Ureter (tissue), 1 donor: ENCODE results near the gene TSKS. TPM values are rescaled to one million over a fixed set of nuclear protein-coding genes. Genes with fewer than 3 reads are reported as not detected.

Experiments
- DNase-seq: peaks from one replicate; pipeline ENCODE4 v3.0.0-alpha.2; 2020; ENCODE audit warnings: low spot score
- total RNA-seq: library from RNA; stranded (reverse); gene quantifications from one replicate; pipeline ENCODE4 v1.2.4, GENCODE V29; 2023
- donor health status: DM: yes; HTN: yes; CAD: no.

The TSKS gene
- total RNA-seq, result 0.44 TPM

DNA sequence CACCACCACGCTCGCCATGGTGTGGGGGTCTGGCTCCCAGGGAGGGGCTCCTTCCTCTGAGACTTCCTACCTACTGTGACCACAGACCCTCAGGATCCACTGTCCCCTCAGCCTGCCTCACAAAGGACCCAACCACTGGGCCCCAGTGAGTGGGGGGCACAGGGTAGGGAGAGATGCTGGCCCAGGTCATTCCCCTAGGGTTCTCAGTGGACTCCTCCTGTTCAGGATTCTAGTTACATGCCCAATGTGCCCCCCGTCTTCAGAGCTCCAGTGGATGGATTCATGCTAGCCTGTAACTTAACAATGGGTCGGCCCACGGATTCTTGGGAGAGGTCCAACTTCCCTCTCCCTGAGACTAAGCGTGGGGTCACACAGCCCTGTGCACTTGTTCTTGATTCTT lies at the start of gene TSKS:
Gene TSKS, minus strand, starts transcription at position 77 of the 400 bp plus-strand sequence. Its CDS starts 59 bp downstream, at position 18.
- no peak for DNase-seq

- DNase-seq, result no peak
Observed at GRCh38 chr19:49812452-49812996, 49.4 kb upstream of the TSKS start.

- DNase-seq, result no peak
Observed at GRCh38 chr19:49811328-49811727, 48.2 kb upstream of the TSKS start.

DNA sequence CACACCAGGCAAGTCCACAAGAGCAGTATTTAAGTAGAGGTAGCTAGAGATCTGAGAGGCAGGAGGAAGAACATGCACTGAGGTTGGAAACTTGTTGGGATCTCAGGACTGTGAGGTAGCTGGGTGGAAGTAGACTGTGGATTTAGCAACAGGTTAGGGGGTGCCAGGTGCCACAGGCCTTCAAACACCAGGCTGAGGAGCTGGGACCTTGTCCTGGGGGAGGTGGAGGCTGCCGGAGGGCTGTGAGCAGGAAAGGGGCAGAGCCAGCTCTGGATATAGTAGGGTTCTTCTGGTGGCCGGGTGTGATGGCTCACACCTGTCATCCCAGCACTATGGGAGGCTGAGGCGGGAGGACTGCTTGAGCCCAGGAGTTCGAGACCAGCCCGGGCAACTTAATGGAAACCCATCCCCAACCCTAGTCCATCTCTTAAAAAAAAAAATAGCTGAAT lies 46.9 kb upstream of the TSKS start:
- no peak for DNase-seq

DNA sequence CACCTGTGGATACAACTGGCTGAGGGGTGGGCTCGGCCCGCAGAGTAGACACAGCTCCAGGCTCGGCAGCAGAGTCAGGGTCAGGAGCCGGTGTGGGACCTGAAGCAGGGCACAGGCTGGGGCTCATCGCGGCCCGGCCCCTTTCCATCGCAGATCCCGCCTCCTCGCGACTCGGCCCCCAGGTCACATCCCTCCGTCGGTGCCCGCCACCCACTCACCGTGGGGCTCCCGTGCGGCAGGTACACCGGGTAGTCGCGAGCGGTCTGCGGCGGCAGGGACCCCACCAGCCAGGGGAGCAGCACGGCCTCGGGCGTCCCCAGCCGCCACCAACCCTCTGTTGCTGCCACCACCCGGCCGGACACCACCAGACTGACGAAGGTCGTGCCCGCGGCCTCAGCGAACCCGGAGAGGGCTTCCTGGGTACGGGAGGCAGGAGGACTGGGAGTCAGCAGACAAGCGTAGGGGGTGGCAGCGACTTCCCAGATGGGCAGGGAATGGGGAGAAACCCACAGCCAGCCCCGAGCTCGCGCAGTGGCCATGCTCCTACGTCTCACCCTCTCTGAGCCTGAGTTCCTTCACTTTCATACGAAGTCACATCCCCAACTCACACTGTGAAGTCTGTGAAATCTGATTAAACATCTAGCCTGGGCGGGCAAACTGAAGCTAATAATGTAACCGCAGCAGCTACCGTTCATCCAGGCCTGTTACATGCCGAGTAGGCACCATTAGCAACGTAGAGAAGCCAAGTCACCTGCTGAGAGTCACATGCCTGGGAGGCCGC lies 46.2 kb upstream of the TSKS start:
- peak; percentile 63 for DNase-seq

- DNase-seq, result peak; percentile 92
Observed at GRCh38 chr19:49808711-49809159, 45.6 kb upstream of the TSKS start.

DNA sequence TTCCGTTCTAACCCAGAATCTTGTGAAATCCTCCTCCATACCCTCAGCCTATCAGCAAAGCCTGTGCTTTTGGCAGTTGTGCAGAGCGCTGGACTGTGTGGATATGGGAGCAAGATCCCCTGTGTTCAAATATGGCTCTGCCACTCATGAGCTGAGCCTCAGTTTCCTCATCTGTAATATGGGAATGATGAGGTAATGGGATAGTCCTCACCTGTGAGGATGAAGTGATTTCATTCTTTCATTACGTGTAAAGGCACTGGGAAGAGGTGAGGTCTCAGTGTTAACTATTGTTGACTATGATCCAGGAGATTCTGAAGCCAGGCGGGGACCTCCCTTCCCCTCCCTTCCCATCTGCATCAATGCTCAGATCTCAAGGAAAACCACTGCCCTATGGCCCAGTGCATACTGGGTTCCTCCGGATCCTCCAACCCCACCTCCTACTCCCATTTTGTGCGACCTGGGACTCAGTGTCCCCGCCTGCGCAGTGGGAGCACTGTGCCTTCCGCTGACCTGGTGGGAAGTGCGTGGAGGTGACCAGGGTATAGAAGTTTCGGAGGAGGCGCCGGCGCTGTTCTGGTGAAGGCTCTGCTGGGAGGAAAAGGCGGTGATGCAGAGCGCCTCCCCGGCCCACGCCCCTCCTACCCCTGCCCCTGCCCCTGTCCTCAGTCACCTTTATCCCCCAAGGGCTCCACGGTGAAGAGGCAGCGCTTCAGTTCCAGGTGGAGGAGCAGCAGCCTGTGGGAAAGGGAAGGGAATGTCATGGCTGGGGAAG lies 45.0 kb upstream of the TSKS start:
- DNase-seq, result no peak

GRCh38 chr19:49807058-49807903 lies 44.2 kb upstream of the TSKS start:
- DNase-seq, result no peak

DNA sequence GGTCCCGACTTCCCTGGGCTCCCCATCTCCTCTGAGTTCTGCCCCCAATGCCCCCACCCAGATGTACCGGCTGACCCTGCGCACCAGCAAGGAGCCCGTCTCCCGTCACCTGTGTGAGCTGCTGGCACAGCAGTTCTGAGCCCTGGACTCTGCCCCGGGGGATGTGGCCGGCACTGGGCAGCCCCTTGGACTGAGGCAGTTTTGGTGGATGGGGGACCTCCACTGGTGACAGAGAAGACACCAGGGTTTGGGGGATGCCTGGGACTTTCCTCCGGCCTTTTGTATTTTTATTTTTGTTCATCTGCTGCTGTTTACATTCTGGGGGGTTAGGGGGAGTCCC lies 43.5 kb upstream of the TSKS start:
- no peak for DNase-seq

GRCh38 chr19:49805822-49806619 lies 42.9 kb upstream of the TSKS start:
- no peak for DNase-seq

DNA sequence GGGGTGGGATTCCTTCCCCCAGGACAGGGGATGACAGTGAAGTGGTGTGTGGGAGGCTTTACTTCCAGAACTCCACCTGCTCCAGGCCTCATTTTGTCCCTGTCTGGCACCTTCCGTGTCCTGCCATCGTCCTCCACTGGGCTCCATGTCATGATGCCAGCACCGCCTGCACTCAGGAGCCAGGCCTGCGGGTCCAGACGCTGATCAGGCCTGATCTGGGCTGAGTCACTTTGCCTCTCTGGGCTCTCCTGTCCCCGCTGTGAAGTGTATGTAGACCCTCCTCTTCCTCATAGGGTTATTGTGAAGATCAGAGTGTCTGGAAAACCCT lies 40.4 kb upstream of the TSKS start:
- DNase-seq, result no peak

DNA sequence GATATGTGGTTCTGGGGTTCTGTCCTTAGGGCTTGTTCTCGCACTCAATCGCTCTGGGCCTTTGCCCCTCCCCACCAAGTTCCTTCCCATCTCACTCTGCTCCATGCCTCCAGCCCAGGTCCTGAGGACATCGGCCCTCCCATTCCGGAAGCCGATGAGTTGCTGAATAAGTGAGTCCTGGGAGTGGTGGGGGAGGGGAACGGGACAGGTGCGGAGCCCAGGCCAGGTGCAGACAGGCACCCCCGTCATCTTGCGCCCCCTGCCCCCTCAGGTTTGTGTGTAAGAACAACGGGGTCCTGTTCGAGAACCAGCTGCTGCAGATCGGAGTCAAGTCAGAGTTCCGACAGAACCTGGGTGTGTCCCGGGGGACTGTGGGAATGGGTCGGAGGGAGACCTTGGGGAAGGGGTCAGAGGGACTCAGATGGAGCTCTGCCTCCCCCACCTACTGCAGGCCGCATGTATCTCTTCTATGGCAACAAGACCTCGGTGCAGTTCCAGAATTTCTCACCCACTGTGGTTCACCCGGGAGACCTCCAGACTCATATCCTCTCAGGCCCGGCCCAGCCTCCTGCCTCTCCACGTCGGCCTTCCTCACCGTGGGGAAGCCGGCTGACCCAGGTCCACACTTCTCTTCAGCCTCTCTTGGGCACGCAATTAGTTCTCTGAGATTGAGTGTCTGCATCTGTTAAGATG lies 39.9 kb upstream of the TSKS start:
- no peak for DNase-seq

- DNase-seq, result peak; percentile 85
Observed at GRCh38 chr19:49801966-49802661, 39.0 kb upstream of the TSKS start.

DNA sequence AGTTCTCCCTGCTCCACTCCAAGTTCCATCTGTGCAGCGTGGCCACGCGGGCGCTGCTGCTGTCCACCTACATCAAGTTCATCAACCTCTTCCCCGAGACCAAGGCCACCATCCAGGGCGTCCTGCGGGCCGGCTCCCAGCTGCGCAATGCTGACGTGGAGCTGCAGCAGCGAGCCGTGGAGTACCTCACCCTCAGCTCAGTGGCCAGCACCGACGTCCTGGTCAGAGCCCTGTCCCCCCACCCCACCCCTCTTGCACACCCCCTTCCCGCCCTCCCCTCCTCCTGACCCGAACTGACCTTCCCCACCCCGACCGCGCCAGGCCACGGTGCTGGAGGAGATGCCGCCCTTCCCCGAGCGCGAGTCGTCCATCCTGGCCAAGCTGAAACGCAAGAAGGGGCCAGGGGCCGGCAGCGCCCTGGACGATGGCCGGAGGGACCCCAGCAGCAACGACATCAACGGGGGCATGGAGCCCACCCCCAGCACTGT lies 38.3 kb upstream of the TSKS start:
- DNase-seq, result no peak

DNA sequence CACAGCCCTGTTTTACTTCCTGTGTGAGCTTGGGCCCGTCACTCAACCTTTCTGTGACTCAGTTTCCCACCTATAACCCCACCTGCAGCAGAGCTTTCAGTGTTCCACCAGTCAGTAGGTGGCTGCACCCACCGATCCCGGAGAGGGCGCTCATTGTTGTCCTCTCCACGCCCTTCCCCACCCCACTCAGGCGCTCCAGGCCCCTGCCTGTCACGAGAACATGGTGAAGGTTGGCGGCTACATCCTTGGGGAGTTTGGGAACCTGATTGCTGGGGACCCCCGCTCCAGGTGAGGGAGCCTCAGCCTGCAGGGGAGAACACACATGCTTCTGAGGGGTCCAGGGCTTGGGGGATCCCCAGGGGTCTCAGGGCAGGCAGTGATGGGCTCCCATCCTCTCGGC lies 37.7 kb upstream of the TSKS start:
- DNase-seq, result no peak

- no peak for DNase-seq
Observed at GRCh38 chr19:49799798-49800376, 36.8 kb upstream of the TSKS start.

- DNase-seq, result no peak
Observed at GRCh38 chr19:49799271-49799797, 36.2 kb upstream of the TSKS start.

DNA sequence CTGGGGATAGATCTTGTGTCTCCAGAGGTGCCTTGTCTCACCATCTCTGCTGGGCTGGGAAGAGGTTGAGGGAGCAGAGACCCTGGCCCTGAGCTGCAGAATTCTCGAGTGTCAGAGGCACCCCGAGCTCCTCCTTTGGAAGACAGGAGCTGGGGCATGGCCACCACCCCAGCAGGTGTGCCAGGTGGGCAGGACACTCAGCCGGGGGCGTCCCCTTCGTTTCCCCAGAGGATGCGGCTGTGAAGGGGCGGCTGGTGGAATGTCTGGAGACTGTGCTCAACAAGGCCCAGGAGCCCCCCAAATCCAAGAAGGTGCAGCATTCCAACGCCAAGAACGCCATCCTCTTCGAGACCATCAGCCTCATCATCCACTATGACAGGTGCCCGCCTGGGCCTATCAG lies 35.5 kb upstream of the TSKS start:
- no peak for DNase-seq

GRCh38 chr19:49795615-49796014 lies 32.5 kb upstream of the TSKS start:
- no peak for DNase-seq
